Measurements from ENCODE around the gene ZBED4. TPM values are rescaled to one million over a fixed set of nuclear protein-coding genes. Genes with fewer than 3 reads are reported as not detected.

Gene ZBED4
- total RNA-seq, 1 donor from 2014 or later = 17.3 TPM

GRCh38 chr22:49906071-49906798 lies 52.6 kb downstream of the ZBED4 start:
- Mint-ChIP-seq H3K4me3 (ENCODE audit: unreplicated experiment) (no peak overlapping the region), H3K27me3 (ENCODE audit: unreplicated experiment) (no peaks in the 10 kb centered on the region), H3K9me3 (ENCODE audit: unreplicated experiment) (no peaks in the 10 kb centered on the region), H3K36me3 (ENCODE audit: unreplicated experiment) (peaks cover 18% of the 10 kb centered on the region), H3K27ac (ENCODE audit: unreplicated experiment) (no peak overlapping the region), H3K4me1 (ENCODE audit: unreplicated experiment) (no peaks in the 10 kb centered on the region)
- TF ChIP-seq CTCF (IDR thresholded peaks at IDR 0.05) = no peak
- no peak for DNase-seq (ENCODE audit: extremely low spot score, unreplicated experiment)

DNA sequence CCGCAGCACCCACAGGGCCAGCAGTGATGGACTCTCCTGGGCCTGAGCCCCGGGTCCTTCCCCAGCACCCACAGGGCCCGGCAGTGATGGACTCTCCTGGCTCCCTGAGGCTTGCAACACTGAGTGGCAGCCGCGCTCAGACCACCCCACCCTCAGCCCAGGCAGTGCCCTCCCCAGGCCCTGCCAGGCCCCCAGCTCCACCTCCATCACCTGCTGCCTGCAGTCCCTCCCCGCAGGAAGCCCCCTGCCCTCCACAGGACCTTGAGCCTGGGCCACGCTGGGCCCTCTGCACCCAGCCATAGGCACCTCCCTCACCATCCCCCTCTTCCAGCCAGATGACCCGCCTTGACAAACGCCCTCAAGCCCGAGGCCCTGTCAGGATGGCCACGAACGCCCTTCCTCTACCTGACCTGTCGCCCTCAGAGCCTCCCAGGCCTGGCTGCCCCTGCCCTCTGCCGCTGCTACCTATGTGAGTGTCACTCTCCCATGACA lies 53.2 kb downstream of the ZBED4 start:
- Mint-ChIP-seq H3K36me3 (ENCODE audit: unreplicated experiment) (peaks cover 15% of the 10 kb centered on the region), H3K27ac (ENCODE audit: unreplicated experiment) (no peak overlapping the region), H3K27me3 (ENCODE audit: unreplicated experiment) (no peaks in the 10 kb centered on the region), H3K9me3 (ENCODE audit: unreplicated experiment) (no peaks in the 10 kb centered on the region), H3K4me3 (ENCODE audit: unreplicated experiment) (no peak overlapping the region), H3K4me1 (ENCODE audit: unreplicated experiment) (no peaks in the 10 kb centered on the region)
- no peak for DNase-seq (ENCODE audit: extremely low spot score, unreplicated experiment)
- no peak for TF ChIP-seq CTCF (IDR thresholded peaks at IDR 0.05)

GRCh38 chr22:49907807-49908206 lies 54.2 kb downstream of the ZBED4 start:
- no peak for DNase-seq (ENCODE audit: extremely low spot score, unreplicated experiment)
- Mint-ChIP-seq H3K4me3 (ENCODE audit: unreplicated experiment) (no peak overlapping the region), H3K4me1 (ENCODE audit: unreplicated experiment) (no peaks in the 10 kb centered on the region), H3K9me3 (ENCODE audit: unreplicated experiment) (no peaks in the 10 kb centered on the region), H3K27me3 (ENCODE audit: unreplicated experiment) (no peaks in the 10 kb centered on the region), H3K36me3 (ENCODE audit: unreplicated experiment) (peaks cover 16% of the 10 kb centered on the region), H3K27ac (ENCODE audit: unreplicated experiment) (no peak overlapping the region)
- TF ChIP-seq CTCF (IDR thresholded peaks at IDR 0.05) = no peak

DNA sequence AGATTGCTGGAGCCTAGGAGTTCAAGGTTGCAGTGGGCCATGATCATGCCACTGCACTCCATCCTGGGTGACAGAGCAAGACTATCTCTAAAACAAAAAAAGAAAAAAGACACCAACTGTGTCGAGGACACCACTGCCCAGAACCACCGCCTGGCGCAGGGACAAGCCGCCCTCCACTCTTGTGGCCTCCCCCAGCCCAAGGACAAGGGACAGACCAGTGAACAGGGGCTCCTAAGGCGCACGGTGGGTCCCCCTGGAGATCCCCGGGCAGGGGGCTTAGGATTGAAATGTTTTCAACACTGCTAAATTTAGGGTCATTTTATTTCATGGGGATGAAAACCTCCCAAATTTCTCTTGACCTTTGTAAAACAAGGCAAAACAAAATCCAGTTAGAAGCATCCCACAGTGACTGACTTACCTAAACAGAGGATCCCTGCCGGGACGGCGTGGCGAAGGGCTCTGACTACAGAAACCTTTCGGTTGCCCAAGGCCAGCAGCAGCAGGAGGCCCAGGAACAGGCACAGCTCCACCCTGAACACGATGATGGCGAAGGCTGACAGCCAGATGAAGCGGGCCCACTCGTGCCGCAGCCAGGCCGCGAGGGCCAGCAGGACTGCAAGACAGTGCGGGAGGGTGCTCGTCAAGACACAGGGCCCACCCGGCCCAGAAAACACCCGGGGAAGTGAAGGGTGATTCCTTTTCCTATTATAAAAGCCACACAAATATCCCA lies 56.0 kb downstream of the ZBED4 start:
- no peak for DNase-seq (ENCODE audit: extremely low spot score, unreplicated experiment)
- Mint-ChIP-seq H3K27ac (ENCODE audit: unreplicated experiment) (no peak overlapping the region), H3K9me3 (ENCODE audit: unreplicated experiment) (no peaks in the 10 kb centered on the region), H3K36me3 (ENCODE audit: unreplicated experiment) (peaks cover 19% of the 10 kb centered on the region), H3K4me1 (ENCODE audit: unreplicated experiment) (no peaks in the 10 kb centered on the region), H3K27me3 (ENCODE audit: unreplicated experiment) (no peaks in the 10 kb centered on the region), H3K4me3 (ENCODE audit: unreplicated experiment) (no peak overlapping the region)
- TF ChIP-seq CTCF (IDR thresholded peaks at IDR 0.05) = no peak
